Caco-2 (cell line): ENCODE measurements around the gene ZNF438. TPM values are rescaled to one million over a fixed set of nuclear protein-coding genes. Genes with fewer than 3 reads are reported as not detected.

Experiments
- BruUV-seq: library from RNA; stranded (reverse); fragments of 400-500 nt; replicated peaks from 2 replicates; lab custom pipeline; 2021; lab: Mats Ljungman, UMichigan
- CTCF ChIA-PET: fragments of 300-600 bp; sonication (Branson Sonifier 250); formaldehyde crosslinking; loops from one replicate; lab custom pipeline; 2022; ENCODE audit warnings: antibody characterized with exemption; lab: Charles Lee
- POLR2A ChIA-PET: fragments of 300-600 bp; sonication (Branson Sonifier 250); formaldehyde crosslinking; loops from one replicate; lab custom pipeline; 2022; ENCODE audit warnings: antibody characterized with exemption; lab: Charles Lee
- DNase-seq, 2 experiments: peaks; one replicate each; pipeline versions ENCODE4 v3.0.0 to v3.0.0-alpha.2; 2020 to 2022
- H3K27me3 ChIP-seq: replicated peaks from 2 replicates; pipeline ENCODE4 v1.6.0; 2011; ENCODE audit warnings: low read length; ENCODE audit not compliant: control insufficient read depth, insufficient read depth
- H3K36me3 ChIP-seq: 2 replicates; pipeline ENCODE4 v1.5.1; 2011; ENCODE audit warnings: low read length; ENCODE audit not compliant: control insufficient read depth, insufficient read depth
- H3K4me1 ChIP-seq: fragments of 250-450 bp; sonication (Bioruptor Pico); 2 replicates; pipeline ENCODE4 v1.5.1; 2020; ENCODE audit warnings: mild to moderate bottlenecking
- H3K4me3 ChIP-seq: 2 replicates; pipeline ENCODE4 v1.5.1; 2011; ENCODE audit warnings: low read depth, mild to moderate bottlenecking, control low read depth, low read length
- H3K9me3 ChIP-seq: fragments of 250-450 bp; sonication (Bioruptor Pico); 2 replicates; pipeline ENCODE4 v1.5.1; 2020; ENCODE audit warnings: mild to moderate bottlenecking, moderate library complexity
- H3K27ac Mint-ChIP-seq: one replicate; pipeline ENCODE4 v1.8.0; 2022; ENCODE audit warnings: mixed read lengths; ENCODE audit not compliant: unreplicated experiment
- H3K27me3 Mint-ChIP-seq: one replicate; pipeline ENCODE4 v1.8.0; 2022; ENCODE audit warnings: mixed read lengths; ENCODE audit not compliant: insufficient read depth, unreplicated experiment
- H3K36me3 Mint-ChIP-seq: one replicate; pipeline ENCODE4 v1.8.0; 2022; ENCODE audit warnings: mild to moderate bottlenecking, mixed read lengths; ENCODE audit not compliant: insufficient read depth, unreplicated experiment
- H3K4me1 Mint-ChIP-seq: one replicate; pipeline ENCODE4 v1.8.0; 2022; ENCODE audit warnings: low read depth, mixed read lengths; ENCODE audit not compliant: unreplicated experiment
- H3K4me3 Mint-ChIP-seq: one replicate; pipeline ENCODE4 v1.8.0; 2022; ENCODE audit warnings: mild to moderate bottlenecking, moderate library complexity, mixed read lengths; ENCODE audit not compliant: unreplicated experiment
- H3K9me3 Mint-ChIP-seq: one replicate; pipeline ENCODE4 v1.8.0; 2022; ENCODE audit warnings: mixed read lengths; ENCODE audit not compliant: unreplicated experiment
- CTCF ChIP-seq, 2 experiments: fragments of 200-600 bp in 1 of 2; IDR thresholded peaks; 1 replicate in 1 of 2; 2 replicates in 1 of 2; pipeline versions ENCODE4 v1.5.1 to v1.8.0; 2011 to 2022; ENCODE audit warnings: antibody characterized with exemption in 1 of 2, control low read depth in 1 of 2, inconsistent platforms in 1 of 2, low read depth in 1 of 2, low read length in 1 of 2, mild to moderate bottlenecking in 1 of 2, moderate library complexity in 1 of 2; ENCODE audit not compliant: insufficient read depth in 1 of 2, severe bottlenecking in 1 of 2, unreplicated experiment in 1 of 2
- intact Hi-C: fragments of 100-400 bp; cut with micrococcal nuclease; formaldehyde crosslinking; loops from one replicate; pipeline ENCODE4 v1.10.0; 2022; ENCODE audit not compliant: unreplicated experiment
- total RNA-seq: library from RNA; stranded (reverse); gene quantifications from 2 replicates; pipeline ENCODE4 v1.2.3, GENCODE V29; 2022

Gene ZNF438
- total RNA-seq, 1 experiment from 2014 or later, result 1.00 TPM

- H3K9me3 ChIP-seq, result peaks cover 15% of the 10 kb centered on the region; the same call in 1 of the 2 replicates
- H3K27me3 Mint-ChIP-seq, result no peaks in the 10 kb centered on the region
- peaks cover 31% of the 10 kb centered on the region for H3K9me3 Mint-ChIP-seq
- ChIA-PET POLR2A (no interaction called here), CTCF (interaction anchor here (0.6 kb wide), 1 partner anchor 215 kb away, joined by 8 read pairs; no protein-coding TSS in a partner anchor)
- DNase-seq, result peak in 1 of 2 experiments; percentile 14
- no peak for TF ChIP-seq CTCF (IDR thresholded peaks at IDR 0.05; ENCODE audit: insufficient read depth in 1 of 2, low read depth in 1 of 2, low read length in 1 of 2, severe bottlenecking in 1 of 2, unreplicated experiment in 1 of 2)
- peaks cover 11% of the 10 kb centered on the region for H3K4me1 Mint-ChIP-seq
- no peak overlapping the region for H3K27ac Mint-ChIP-seq
- no peaks in the 10 kb centered on the region for H3K27me3 ChIP-seq
- no peak overlapping the region for H3K4me3 ChIP-seq
- intact Hi-C loops, result no loop called here
- H3K36me3 ChIP-seq, result no peaks in the 10 kb centered on the region
- BruUV-seq, result no TSS peak
- H3K4me1 ChIP-seq, result peaks cover 9% of the 10 kb centered on the region
- H3K4me3 Mint-ChIP-seq, result no peak overlapping the region
- H3K36me3 Mint-ChIP-seq, result no peaks in the 10 kb centered on the region
Observed at GRCh38 chr10:31000071-31000782, 31.4 kb downstream of the ZNF438 start.

- Mint-ChIP-seq H3K4me3 (no peak overlapping the region), H3K9me3 (peaks cover 29% of the 10 kb centered on the region), H3K36me3 (no peaks in the 10 kb centered on the region), H3K27me3 (no peaks in the 10 kb centered on the region), H3K27ac (no peak overlapping the region), H3K4me1 (peaks cover 11% of the 10 kb centered on the region)
- Histone ChIP-seq H3K27me3 (no peaks in the 10 kb centered on the region), H3K4me1 (peaks cover 9% of the 10 kb centered on the region), H3K9me3 (peaks cover 20% of the 10 kb centered on the region; the same call in 1 of the 2 replicates), H3K4me3 (no peak overlapping the region), H3K36me3 (no peaks in the 10 kb centered on the region)
- CTCF ChIA-PET, result no interaction called here
- POLR2A ChIA-PET, result no interaction called here
- no peak for DNase-seq
- no peak for TF ChIP-seq CTCF (IDR thresholded peaks at IDR 0.05; ENCODE audit: insufficient read depth in 1 of 2, low read depth in 1 of 2, low read length in 1 of 2, severe bottlenecking in 1 of 2, unreplicated experiment in 1 of 2)
- no TSS peak for BruUV-seq
- intact Hi-C loops, result no loop called here
Observed at GRCh38 chr10:30999070-30999712, 32.5 kb downstream of the ZNF438 start.

- ChIA-PET CTCF (interaction anchor here (0.6 kb wide), 1 partner anchor 328 kb away, joined by 8 read pairs; no protein-coding TSS in a partner anchor), POLR2A (no interaction called here)
- no peak overlapping the region for H3K27ac Mint-ChIP-seq
- H3K27me3 ChIP-seq, result no peaks in the 10 kb centered on the region
- no peak for DNase-seq
- H3K4me3 Mint-ChIP-seq, result no peak overlapping the region
- no peaks in the 10 kb centered on the region for H3K36me3 ChIP-seq
- no TSS peak for BruUV-seq
- H3K4me3 ChIP-seq, result no peak overlapping the region
- TF ChIP-seq CTCF (IDR thresholded peaks at IDR 0.05; ENCODE audit: insufficient read depth in 1 of 2, low read depth in 1 of 2, low read length in 1 of 2, severe bottlenecking in 1 of 2, unreplicated experiment in 1 of 2), result no peak
- peaks cover 20% of the 10 kb centered on the region; the same call in 1 of the 2 replicates for H3K9me3 ChIP-seq
- H3K4me1 ChIP-seq, result peaks cover 9% of the 10 kb centered on the region
- no peaks in the 10 kb centered on the region for H3K27me3 Mint-ChIP-seq
- peaks cover 30% of the 10 kb centered on the region for H3K9me3 Mint-ChIP-seq
- intact Hi-C loops, result no loop called here
- peaks cover 11% of the 10 kb centered on the region for H3K4me1 Mint-ChIP-seq
- no peaks in the 10 kb centered on the region for H3K36me3 Mint-ChIP-seq
Observed at GRCh38 chr10:30997536-30998235, 34.0 kb downstream of the ZNF438 start.
